NCI-H226 (cell line): Measurements from ENCODE around the gene MTHFD2L.
"Not testable (repeated sequence)": the region's sequence is repeated elsewhere in the genome, so short reads cannot be mapped to it uniquely, and the experiment has no call there.

Experiments used
- DNase-seq: peaks from one replicate; pipeline ENCODE4 v3.0.0-alpha.2; 2015

Gene MTHFD2L

DNA sequence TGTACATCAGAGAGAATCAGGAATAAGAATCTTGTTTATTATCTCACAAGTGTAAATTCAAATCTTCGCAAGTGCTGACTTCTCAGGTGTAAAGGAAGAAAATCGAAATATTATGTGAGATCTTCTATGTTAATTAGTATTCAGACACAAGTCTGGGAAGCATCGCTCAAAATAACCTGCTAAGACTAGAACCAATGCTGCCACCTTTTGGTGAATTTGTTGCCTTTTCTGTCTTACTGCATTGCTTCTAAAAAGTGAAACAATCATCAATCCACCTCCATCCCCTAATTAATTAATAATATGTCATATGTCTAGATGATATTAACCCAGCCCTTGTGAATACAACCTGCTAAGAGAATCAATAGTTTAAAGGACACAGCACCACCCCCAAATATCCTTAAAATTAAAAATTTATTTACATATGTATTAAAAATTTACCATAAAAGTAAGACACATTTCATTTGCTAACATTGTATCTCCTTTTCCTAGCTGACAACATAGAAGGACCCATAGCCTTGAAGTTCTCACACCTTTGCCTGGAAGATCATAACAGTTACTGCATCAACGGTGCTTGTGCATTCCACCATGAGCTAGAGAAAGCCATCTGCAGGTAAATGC is 153.9 kb downstream of the MTHFD2L start:
- peak; percentile 26 for DNase-seq

DNA sequence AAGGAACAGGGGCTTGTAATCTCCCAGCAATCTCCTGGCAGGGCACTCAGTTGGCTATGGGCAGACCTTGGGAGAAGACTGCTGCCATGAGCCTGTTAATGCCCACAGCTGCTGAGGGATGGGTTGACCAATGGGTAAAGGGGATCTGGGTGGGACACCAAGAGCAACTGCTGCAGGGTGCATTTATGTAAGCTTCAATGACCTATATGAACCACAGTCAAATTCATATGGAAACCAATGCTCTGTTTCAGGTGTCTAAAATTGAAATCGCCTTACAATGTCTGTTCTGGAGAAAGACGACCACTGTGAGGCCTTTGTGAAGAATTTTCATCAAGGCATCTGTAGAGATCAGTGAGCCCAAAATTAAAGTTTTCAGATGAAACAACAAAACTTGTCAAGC is 156.4 kb downstream of the MTHFD2L start:
- DNase-seq = no peak

DNA sequence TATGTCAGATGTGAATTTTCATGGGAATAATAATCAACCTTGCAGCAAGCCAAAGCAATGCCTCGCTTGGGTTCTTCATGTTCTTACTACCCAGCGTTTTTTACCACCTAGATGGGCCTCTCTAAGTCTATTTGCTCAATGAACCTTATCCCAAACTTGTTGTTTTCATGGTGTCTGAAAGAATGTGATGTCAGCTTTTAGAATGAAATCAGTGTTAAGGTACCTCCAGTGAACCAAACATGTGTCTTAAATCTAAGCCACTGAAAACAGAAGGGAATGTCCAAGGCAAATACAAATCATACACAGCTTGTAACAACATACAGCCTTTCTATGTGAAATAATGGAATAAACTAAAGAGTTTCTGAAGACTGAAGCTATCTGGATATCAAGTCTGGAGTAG is 157.0 kb downstream of the MTHFD2L start:
- DNase-seq = no peak

DNA sequence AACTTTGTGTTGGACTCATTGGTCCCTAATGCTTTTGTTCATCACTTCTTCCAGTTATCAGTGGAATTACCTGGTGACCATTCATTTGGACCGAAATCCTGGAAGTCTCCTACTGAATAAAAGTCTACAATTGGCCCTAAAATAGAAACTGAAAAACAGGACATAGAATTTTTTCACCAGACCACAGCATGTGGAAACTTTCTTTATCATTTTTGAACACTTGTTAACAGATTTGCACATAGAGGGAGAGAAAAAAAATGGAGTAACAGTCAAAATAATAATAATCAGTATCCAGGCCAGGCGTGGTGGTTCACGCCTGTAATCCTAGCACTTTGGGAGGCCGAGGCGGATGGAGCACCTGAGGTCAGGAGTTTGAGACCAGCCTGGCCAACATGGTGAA is 157.5 kb downstream of the MTHFD2L start:
- no peak for DNase-seq

DNA sequence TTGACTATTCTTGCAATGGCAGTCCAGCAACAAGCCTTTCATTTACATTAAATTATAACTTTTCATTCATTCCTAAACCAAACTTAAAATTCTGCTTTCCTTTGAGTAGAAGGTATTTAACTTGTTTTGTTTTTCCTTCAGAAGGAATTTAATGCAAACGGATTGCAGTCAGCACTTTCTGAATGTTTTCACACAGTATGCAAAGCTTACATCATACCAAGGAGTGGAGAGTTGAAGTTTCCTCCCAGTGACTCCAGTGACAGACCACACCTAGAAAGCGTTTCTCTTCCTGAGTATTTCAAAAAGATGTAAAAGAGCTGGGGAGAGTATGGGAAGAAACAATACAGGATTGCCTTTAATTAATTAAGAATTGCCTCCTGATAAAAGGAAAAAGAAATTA is 158.5 kb downstream of the MTHFD2L start:
- DNase-seq = peak; percentile 22

DNA sequence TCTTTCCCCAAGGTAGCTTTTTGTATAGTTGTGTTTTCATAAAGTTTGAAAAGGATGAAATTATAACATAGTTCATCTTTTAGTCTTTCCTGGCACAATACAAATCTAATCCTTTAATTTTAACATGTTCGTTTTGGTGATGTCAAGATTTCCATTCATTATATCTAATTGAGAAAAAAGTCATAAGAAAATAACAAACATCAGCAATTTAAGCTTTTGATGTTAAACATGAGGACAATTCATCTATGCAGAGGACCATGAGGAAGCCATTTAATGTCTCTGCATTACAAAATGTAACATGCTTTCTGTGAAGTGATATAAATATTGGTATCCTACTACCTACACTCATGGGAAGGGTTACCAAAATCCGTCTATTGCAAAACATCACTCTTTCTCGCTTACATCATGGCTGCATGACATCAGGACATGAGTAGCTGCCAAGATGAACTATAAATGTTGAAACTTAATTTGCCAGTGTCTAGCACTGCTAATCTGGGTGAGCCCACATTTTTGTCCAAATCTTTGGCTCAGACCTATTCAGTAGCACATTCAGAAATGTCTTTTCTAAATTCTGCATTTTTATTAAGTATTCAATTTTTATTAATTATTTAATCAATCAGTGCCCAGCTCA is 159.8 kb downstream of the MTHFD2L start:
- DNase-seq = no peak

DNA sequence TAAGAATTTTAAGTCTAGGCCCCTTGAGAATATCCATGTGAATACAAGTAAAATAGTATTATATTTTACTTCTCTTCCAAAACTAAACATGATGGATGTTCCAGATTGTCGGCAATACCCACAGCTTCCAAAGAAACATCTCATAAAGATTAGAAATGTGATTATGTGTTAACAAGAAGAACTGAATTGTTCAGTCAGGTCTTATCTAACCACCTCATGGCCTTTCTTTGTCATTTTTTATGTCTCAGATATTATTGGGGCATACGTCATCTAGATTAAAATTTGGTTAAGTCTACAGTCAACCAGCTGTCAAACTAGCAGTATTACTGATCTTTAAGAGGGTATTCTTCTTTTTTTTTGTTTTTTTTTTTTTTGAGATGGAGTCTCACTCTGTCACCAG is 160.4 kb downstream of the MTHFD2L start:
- DNase-seq = no peak

DNA sequence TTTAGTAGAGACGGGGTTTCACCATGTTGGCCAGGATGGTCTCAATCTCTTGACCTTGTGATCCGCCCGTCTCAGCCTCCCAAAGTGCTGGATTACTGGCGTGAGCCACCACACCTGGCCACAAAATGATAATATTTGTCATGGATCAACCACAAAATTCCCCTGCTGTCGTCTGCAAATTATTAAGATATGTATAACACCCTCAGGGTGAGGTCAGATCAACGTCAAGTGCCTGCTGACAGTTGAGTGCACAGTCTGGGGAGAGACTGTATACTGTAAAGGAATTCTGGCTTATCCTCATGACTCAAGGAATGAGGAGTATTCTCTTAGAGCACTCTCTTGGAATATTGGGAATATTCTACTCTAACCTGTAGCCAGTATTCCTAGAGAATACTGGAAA is 161.6 kb downstream of the MTHFD2L start:
- DNase-seq = peak; percentile 83

DNA sequence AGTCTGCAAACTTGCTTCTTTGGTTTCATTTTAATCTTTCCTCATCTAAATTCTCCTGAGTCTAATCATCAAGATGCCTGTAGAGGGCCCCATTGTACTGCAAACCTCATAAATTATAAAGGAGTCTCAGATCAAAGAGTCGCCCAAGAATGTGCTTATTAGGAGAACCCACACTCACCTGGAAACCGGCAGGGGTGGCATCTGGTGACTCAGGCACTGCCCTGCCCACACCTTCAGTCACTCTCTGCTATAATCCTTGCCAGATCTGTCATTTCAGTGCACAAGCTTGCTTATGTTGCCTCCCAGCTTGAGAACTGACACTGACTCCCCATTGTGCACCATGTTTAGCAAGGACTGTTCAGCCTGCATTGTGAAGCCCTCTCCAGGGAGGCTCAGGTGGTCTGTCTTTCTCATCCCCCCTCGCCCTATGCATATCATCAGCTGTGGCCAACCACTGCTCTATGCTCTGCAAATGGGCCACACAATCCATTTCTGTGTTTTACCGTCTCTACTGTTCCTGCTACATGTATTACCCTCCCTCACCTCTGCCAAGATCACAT is 162.7 kb downstream of the MTHFD2L start:
- peak; percentile 35 for DNase-seq

DNA sequence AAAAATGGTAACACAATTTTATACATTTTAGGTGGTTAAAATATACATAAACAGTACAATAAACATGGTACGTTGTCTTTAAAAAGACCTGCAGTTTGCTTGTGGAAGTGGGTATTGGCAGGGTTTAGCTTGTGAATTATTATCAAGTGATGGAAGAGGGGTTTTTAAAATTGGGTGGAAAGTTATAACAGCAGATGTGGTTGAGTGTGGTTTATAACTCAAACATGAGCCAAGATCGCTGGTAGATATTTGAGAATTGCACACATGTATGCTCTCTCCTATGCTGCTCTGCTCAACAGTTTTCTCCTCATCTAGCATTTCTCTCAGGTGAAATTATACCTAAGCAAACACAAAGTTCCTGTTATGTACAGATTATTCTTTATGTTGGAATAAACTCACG is 164.4 kb downstream of the MTHFD2L start:
- no peak for DNase-seq

DNA sequence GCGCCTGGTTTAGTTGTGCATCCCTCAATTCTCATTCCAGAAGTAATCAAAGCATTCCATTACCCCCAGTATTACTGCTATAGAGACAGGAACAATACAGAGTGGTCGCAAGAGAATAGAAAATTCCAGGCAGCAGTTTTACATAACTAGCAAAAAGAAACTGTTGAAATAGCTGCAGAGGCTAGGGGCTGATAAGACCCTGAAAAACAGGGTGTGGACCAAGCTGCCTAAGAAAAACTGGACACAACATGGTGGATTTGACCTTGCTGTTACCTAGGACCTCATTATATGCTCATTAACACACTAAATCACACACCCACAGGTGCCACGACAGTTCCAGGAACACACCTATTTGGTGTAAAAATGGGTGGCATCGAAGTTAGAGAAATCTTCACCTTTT is 165.7 kb downstream of the MTHFD2L start:
- no peak for DNase-seq

DNA sequence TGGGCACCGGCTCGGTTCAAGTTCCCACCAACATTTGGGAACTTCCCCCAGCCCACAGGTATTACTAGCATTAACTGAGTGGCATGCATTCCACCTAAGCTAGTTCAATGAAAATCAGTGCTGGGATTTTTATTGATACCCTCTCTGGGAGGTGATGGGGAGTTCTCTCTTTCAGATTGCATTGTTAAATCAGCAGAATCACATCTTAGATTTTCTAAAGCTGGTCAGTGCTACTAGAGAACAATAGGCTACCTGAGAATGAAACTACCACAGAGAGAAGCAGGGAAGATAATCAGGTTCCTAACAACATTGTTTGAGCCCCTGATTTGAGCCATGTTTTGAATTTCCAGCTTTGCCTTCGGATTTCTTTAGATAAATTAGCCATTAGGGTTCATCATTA is 166.3 kb downstream of the MTHFD2L start:
- DNase-seq = no peak

DNA sequence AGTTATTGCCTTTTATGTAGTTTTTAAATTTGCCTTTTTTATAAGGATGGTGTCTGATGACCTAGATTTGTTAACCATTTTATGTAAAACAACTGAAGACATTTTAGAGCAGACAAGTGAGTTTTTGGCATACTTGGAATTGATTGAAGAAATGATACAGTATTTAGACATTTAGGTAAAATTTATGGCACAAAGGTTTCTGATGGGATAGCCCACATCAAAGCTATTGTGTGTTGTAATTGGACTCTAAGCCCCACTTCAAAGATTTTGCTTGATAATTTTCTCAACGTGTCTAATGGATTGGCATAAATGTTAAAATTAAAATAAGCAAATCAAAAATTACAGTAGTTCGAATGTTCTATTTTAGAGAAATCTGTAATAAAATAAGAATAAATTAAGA is 168.0 kb downstream of the MTHFD2L start:
- no peak for DNase-seq

DNA sequence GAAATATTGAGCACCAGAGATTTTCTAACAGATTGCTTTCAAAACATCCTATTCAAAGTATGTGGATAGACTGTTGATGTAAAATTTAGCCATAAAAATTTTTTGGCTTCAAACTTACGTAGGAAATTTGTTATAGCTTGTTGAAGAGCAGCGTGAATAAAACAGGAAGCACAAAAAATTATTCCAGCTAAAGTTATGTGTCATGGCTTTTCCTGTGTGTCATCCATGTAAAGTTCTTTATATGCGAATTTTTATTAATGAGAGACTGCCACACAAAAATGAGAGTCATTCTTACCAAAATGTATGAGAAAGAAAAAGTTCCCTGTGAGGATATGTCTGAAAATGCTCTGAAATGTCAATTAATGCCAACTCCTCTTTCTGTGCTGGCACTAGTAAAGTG is 169.8 kb downstream of the MTHFD2L start:
- no peak for DNase-seq

DNA sequence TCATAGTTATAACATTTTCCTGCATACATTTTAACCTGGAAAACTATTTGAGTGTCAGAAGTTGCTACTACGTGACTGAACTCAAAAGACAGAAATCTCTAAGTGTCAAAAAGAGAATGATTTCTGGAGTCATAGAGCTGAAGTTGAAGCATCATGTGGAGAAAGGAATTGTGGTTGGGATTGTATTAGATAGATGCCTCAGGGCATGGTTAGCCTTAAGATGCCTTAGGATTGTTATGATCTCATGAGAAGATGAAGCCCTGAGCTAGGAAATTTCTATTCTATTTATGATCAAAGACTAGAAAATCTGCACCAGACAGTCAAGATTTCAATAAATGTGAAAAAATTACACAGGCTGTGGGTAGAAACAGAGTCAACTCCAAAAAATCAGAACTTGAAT is 170.6 kb downstream of the MTHFD2L start:
- DNase-seq = peak; percentile 50

DNA sequence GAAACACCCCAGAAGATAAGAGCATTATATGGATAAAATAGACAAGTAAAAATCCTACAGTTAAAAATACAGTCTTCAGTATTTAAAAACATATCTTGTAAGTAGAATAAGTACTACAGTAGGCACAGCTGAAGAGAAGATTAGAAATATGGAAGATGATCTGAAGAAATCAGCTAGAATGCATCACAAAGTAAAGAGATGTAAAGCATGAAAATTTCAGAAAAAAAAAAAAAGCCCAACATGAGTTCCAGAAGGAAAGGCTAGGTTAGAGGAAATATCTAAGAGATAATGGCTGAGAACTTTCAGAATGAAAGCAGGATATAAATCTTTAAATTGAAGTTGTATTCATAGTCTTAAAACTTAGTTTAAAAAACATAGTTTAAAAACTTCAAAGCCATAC is 171.4 kb downstream of the MTHFD2L start:
- no peak for DNase-seq

DNA sequence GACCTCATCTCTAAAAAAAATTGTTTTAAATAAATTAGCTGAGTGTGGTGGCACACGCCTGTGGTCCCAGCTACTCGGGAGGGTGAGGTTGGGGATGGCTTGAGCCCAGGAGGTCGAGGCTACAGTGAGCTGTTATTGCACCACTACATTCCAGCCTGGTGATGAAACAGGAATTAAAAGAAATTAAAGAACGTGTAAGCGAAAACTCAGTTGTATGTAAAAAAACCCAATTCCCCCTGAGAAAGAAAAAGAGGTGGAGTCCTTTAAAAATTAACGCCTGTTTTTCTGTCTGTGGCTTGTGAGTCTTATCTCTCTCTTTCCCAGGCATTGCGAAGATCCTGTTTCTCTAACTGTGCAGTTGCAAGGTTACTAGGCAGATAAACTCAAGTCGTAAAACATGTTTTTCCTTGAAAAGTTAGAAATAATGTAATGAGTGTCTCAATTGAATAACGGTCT is 172.4 kb downstream of the MTHFD2L start:
- no peak for DNase-seq

DNA sequence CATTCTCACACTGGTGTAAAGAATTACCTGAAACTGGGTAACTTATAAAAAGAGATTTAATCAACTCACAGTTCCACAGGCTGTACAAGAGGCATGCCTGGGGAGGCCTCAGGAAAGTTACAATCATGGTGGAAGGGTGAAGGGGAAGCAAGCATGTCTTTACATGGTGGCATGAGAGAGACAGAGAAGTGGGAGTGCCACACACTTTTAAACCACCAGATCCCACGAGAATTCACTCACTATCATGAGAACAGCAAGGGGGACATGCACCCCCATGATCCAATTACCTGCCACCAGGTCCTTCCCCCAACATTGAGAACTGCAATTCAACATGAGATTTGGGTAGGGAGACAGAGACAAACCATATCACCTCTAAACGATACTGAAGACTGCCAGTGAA is 173.3 kb downstream of the MTHFD2L start:
- no peak for DNase-seq

DNA sequence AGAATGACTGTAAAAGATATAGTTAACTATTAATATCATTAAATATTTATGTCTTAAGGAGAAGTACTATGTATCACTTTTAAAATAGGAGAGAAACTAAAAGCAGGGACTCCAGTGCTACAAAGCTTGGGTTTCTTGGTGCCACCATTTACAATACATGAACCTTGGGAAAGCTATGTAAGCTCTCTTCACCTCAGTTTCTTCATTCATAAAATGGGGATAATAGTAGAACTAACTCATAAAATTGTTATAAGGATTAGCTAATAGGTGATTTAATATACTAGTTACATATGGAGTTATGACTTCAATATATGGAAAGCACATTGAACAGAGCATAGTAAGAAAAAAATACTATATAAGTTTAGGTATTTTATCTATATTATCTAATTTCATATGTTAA is 174.0 kb downstream of the MTHFD2L start:
- DNase-seq = no peak

DNA sequence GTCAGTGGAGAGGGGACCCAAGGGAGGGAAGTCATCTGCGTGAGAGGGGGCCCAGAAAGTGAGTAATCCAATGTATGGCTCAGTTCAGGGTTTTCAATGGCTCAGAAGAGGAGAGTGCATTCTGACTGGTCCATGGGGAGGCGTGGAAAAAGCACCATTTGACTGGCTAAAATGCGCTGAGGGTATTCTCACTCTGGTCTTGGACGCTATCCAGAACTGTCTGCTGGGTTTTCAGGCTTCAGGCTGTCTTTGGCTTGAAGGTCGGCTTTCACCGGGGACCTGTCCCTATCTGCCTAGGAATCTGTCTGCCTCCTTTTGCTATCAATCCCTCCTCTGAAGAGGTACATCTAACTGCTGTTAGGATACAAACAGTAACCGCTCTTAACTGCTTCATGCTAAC is 176.7 kb downstream of the MTHFD2L start:
- no peak for DNase-seq

DNA sequence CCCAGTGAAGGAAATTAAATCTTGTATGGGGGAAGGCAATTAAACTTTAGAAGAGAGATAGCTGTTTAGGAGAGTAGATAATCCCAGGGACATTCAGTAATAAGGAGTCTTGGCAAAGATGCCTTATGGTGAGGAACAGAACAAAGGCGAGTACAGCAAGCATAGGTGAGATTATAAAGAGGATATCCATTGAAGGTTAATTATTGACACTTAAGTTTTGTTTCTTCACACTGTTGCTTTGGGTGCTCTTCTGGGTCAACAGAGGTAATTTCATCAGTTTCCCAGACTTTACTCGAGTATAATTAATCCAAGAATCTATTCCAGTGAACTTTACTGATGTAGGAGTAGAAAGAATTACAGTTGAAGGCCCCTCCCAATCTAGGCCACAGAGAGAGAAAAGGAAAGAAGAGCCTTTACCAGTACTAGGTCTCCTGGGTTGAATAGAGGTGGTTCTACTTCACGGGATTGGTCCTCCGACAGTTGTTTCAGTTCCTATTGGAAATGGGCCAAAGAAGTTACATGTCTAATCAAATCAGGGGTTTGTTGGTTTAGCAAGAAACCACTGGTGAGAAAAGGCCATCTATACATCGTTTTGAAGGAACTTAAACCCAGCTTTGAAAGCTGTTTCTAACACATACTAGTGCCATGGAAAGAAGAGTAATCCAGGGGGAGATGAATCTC is 177.6 kb downstream of the MTHFD2L start:
- DNase-seq = no peak

DNA sequence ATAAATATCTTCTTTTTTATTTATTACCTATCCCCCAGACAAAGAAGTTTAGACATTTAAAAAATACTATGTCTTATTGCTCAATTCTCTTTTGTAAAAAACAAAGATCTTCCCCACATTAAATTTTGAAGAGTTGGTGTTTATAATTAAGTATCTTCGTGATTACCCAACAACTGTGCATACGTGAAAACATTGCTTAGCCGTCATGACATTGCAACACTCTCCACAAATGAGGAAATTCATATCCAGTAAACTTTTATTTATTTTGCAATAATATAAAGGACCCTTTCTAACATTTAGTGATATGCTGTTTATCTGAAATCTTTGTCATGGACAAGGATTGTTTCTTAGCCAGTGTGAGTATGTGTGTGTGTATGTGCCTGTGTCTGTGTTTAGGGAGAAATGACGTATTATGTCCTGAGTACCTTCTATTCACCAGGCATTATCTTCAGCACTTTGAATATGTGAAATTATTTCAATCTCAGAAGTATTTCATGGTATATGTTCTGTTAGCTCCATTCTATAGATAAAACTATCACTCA is 180.9 kb downstream of the MTHFD2L start:
- no peak for DNase-seq

DNA sequence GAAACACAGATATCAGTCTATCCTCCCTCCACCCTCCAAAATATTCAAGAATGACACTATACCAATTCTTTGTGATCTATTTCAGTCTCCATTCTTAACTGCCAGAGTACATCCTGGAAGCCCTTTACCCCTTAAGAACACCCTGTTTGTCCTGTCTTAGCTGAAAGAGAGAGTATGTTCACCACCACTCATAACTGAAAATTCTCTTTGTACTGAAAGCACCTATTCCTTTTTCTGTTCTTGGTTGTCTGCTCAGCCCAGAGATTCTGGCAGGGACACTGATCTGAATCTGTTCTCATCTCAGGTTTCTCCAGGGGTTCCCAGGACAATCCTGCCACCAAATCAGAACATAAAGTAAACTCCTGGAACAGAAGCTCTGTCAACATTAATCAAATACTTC is 181.6 kb downstream of the MTHFD2L start:
- DNase-seq = no peak

DNA sequence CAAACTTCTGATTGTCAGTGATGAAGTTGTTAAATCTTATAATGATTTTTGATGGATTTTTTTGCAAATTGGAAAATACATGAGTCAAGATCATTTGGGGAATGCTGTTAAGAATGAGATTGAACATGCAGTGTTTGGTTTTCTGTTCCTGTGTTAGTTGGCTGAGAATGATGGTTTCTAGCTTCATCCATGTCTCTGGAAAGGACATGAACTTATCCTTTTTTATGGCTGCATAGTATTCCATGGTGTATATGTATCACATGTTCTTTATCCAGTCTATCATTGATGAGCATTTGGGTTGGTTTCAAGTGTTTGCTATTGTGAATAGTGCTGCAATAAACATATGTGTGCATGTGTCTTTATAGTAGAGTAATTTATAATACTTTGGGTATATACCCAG is 182.5 kb downstream of the MTHFD2L start:
- DNase-seq = not testable (repeated sequence)
